Thymus (tissue), 11 donors: ENCODE measurements around the gene MICU2. TPM values are rescaled to one million over a fixed set of nuclear protein-coding genes. Genes with fewer than 3 reads are reported as not detected.

ENCODE experiments used
- DNase-seq, 9 donors: peaks; one replicate each; pipeline ENCODE4 v3.0.0-alpha.2; 2013; ENCODE audit warnings: low spot score in 9 of 9, low read depth in 6 of 9, missing footprints in 1 of 9
- H3K27ac ChIP-seq, 2 donors: one replicate each; pipeline ENCODE4 v1.5.1; 2013; ENCODE audit warnings: control low read depth in 1 of 2, low read depth in 1 of 2, low read length in 1 of 2, mild to moderate bottlenecking in 1 of 2, moderate library complexity in 1 of 2
- H3K27me3 ChIP-seq, 2 donors: one replicate each; pipeline ENCODE4 v1.5.1; 2013; ENCODE audit warnings: low read length in 1 of 2; ENCODE audit not compliant: control insufficient read depth in 2 of 2, insufficient read depth in 1 of 2
- H3K36me3 ChIP-seq, 2 donors: one replicate each; pipeline ENCODE4 v1.5.1; 2013; ENCODE audit warnings: low read length in 1 of 2, mild to moderate bottlenecking in 1 of 2, moderate library complexity in 1 of 2; ENCODE audit not compliant: control insufficient read depth in 2 of 2, insufficient read depth in 2 of 2
- H3K4me1 ChIP-seq, 2 donors: one replicate each; pipeline ENCODE4 v1.5.1; 2013; ENCODE audit warnings: low read length in 2 of 2; ENCODE audit not compliant: control insufficient read depth in 2 of 2, insufficient read depth in 2 of 2
- H3K4me3 ChIP-seq, 2 donors: one replicate each; pipeline ENCODE4 v1.5.1; 2013; ENCODE audit warnings: low read length in 2 of 2, control low read depth in 1 of 2, mild to moderate bottlenecking in 1 of 2
- H3K9me3 ChIP-seq, 2 donors: one replicate each; pipeline ENCODE4 v1.5.1; 2013; ENCODE audit warnings: low read length in 1 of 2, mild to moderate bottlenecking in 1 of 2; ENCODE audit not compliant: control insufficient read depth in 2 of 2, insufficient read depth in 1 of 2
- WGBS: extraction: QIAGEN DNeasy Blood & Tissue Kit; methylation state at CpG from one replicate; pipeline ENCODE4 v1.1.7; 2013; 5-methylcytosine and 5-hydroxymethylcytosine counted together
- polyA plus RNA-seq: library from polyadenylated mRNA; stranded (reverse); fragments of 200-250 nt; gene quantifications from one replicate; pipeline ENCODE4 v1.2.3, GENCODE V29; 2013
- total RNA-seq: library from RNA; stranded (reverse); fragments of 120-200 nt; gene quantifications from one replicate; pipeline ENCODE4 v1.2.4, GENCODE V29; 2013
- donor health status: healthy.

The MICU2 gene
- total and polyA plus RNA-seq, 2 donors: 47.5 to 80.0 TPM

DNA sequence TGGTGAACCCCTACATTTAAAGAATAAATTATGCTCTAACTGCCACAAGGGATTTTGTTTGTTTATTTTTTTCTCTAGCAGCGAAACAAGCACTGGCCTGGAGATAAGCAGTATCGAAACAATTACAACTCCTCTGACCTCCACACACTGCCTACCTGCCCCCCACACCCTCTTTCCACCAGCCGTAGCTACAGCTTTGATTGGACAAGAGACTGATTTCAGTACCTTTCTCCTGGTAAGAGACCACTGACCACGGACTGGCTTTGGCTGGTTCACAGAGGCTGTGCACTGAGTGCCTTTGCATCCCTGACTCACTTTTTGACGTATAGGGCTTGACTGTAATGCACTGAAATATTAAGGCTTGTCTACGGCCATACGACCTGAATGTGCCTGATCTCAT, 137.4 kb downstream of the MICU2 start:
- H3K4me1 ChIP-seq: no peaks in the 10 kb centered on the region
- no peak overlapping the region for H3K4me3 ChIP-seq
- H3K27ac ChIP-seq: no peak overlapping the region
- no peaks in the 10 kb centered on the region for H3K36me3 ChIP-seq
- 88% methylated on average over 7 of the region's 7 CpGs for WGBS
- peaks cover 1 to 4% of the 10 kb centered on the region in 2 donors for H3K9me3 ChIP-seq
- no peak for DNase-seq
- H3K27me3 ChIP-seq: no peaks in the 10 kb centered on the region

DNA sequence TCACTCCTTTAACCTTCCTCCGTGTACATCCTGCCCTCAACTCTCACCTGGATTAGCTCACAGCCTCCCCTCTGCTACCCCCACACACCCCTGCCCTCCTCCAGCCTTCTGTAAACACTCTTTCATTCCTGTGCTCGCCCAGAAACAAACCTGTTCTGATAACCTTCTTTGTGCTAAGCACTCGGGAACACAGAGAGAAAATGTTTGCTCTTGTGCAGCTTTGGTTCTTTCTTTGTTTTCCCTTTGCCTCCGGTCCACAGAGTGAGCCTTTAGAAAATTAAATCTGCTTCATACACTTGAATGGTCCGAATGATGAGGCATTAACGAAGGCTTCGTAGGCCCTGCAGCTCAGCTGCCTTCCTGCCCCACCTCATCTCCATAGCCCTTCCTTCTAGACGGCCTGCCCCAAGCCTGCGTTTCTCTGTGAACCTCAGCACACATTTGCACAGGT, 138.2 kb downstream of the MICU2 start:
- Histone ChIP-seq H3K4me3 (no peak overlapping the region), H3K4me1 (no peaks in the 10 kb centered on the region), H3K27ac (no peak overlapping the region), H3K9me3 (peaks cover 1 to 4% of the 10 kb centered on the region in 2 donors), H3K36me3 (no peaks in the 10 kb centered on the region), H3K27me3 (no peaks in the 10 kb centered on the region)
- WGBS: 83% methylated on average over 9 of the region's 9 CpGs
- DNase-seq: no peak

DNA sequence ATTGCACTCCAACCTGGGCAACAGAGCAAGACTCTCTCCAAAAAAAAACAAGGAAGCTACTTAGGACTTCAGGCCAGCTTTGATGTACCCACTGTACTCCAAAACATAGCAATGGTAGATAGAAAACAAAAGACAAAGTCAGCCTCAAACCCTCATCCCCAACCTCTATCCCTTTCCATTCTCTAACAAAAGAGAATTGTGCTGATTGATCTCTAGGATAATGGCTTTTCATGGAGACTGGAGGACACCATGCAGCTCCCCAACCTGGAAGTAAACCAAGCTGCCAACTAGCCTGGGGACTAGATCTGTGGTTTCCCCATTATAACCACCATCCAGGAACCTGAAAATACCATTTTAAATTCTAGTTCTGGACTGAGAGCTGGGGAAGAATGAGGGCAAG, 140.5 kb downstream of the MICU2 start:
- peaks cover 2 to 3% of the 10 kb centered on the region in 2 donors for H3K4me1 ChIP-seq
- no peak overlapping the region for H3K27ac ChIP-seq
- no peak overlapping the region for H3K4me3 ChIP-seq
- peaks cover 1 to 4% of the 10 kb centered on the region in 2 donors for H3K9me3 ChIP-seq
- no peak for DNase-seq
- H3K27me3 ChIP-seq: no peaks in the 10 kb centered on the region
- H3K36me3 ChIP-seq: no peaks in the 10 kb centered on the region

DNA sequence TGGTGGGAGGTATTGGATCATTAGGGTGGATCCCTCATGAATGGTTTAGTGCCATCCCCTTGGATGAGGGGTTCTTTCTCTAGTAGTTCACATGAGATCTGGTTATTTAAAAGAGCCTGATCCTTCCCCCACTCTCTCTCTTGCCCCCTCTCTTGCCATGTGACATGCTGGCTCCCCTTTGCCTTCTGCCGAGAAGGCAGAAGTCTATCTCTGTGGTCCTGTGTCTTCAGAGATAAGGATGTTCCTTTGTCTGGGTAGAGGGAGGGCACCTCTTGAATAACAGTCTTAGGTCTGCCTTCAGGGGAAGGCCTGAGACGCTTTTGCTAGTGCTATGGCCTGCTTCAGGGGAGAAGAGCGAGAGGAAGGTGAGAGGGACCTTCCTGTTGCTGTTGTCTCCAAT, 142.8 kb downstream of the MICU2 start:
- Histone ChIP-seq H3K27ac (no peak overlapping the region), H3K36me3 (no peaks in the 10 kb centered on the region), H3K9me3 (peaks cover 1 to 5% of the 10 kb centered on the region in 2 donors), H3K27me3 (no peaks in the 10 kb centered on the region), H3K4me3 (no peak overlapping the region), H3K4me1 (peaks cover 2 to 3% of the 10 kb centered on the region in 2 donors)
- no peak for DNase-seq
- WGBS: 78% methylated on average over 3 of the region's 3 CpGs

DNA sequence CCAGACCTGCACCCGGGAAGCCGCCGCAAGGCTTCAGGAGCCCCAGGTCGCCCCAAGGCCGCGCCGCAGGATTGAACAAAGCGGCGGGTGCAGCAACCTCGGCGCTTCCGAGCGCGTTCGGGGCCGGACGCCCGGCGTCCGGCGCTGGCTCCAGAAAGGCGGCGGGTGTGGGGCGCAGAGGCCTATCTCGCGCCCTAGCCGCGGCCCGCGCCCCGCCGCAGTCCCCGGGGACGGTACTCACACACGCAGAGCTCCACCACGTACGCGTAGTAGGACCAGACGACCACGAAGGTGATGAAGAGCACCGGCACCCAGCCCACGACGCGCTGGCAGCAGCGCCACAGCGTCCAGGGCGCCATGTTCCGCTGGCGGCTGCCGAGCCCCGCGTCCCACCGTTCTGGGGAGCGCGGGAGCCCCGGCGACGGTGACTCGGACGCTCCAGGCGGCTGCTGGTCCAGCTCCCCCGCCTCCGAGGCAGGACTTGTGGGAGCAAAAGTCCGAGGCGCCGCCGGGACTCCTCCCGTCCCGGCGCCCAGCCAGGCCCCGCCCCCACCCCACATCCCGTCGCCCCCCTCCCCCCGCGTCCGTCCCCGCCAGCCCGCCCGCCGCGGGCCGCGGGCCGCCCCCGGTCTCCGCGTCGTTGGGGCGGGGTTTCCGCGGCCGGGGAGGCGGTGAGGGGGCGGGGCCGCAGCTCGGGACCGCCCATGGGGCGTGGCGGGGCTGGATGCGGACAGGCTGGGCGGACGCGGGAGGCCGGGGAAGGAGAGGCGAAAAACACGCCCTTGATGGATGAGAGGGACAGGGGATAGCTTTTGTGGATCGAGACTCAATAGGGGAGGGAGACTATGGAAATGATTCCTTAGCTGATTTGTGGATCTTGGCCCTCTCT, 144.9 kb downstream of the MICU2 start, which contains the start of gene ZDHHC20:
TSS of gene ZDHHC20 (minus strand) at position 491 of the 889 bp plus-strand sequence. CDS start at position 359, 132 bp downstream.
- Histone ChIP-seq H3K4me3 (peak within 1 kb of the TSS; percentile 91 to 97), H3K27ac (peak within 1 kb of the TSS; percentile 89 to 95), H3K9me3 (peaks cover 0 to 5% of the 10 kb centered on the region in 2 donors), H3K27me3 (no peaks in the 10 kb centered on the region), H3K36me3 (no peaks in the 10 kb centered on the region), H3K4me1 (peaks cover 2 to 3% of the 10 kb centered on the region in 2 donors)
- under 1% methylated on average over 107 of the region's 107 CpGs for WGBS
- DNase-seq: peak in 8 of 9 donors; percentile 41 to 89 (median 73)

DNA sequence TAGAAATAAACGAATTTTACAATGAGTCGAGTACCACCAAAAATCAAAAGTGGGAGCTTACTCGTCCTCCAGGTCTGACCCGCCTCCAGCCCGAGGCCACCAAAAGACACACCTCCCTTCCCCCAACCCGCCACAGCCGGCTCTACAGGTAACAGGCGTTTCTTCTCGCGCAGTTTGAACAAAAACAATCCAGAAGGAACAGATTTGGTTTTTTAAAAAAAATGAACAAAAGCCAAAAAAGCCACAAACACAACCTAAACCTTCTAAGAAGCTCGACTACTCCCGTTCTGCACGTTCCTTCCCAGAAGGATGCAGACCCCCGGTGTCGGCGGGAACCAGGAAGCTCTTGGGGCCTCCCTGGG, 145.5 kb downstream of the MICU2 start:
- H3K27me3 ChIP-seq: no peaks in the 10 kb centered on the region
- H3K9me3 ChIP-seq: peaks cover 0 to 10% of the 10 kb centered on the region in 2 donors
- peaks cover 2 to 3% of the 10 kb centered on the region in 2 donors for H3K4me1 ChIP-seq
- no peaks in the 10 kb centered on the region for H3K36me3 ChIP-seq
- WGBS: under 1% methylated on average over 16 of the region's 16 CpGs
- peak in 7 of 9 donors; percentile 22 to 76 (median 40) for DNase-seq
- peak overlapping the region; percentile 91 to 97 for H3K4me3 ChIP-seq
- peak overlapping the region; percentile 89 to 95 for H3K27ac ChIP-seq

DNA sequence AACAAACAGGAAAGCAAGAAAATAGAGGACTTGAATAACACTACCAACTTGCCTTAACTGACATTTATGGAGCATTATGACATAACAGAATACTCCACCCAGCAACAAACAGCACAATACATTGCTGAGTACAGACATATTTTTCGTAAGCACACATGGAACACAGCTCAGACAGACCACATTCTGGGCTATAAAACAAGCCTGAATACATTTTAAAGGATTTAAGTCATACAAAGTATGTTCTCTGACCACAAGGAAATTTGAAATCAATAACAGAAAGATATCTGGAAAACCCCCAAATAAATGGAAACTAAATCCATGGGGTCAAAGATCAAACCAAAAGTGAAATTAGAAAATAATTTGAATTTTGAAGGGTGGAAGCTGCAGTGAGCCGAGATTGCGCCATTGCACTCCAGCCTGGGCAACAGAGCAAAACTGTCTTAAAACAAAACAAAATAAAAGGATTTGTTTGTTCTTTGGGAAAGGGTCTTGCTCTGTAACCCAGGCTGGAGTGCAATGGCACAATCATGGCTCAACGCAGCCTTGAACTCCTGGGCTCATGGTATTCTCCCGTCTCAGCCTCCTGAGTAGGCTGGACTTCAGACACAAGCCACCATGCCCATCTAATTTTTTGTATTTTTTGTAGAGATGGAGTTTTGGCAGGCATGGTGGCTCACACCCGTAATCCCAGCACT, 150.4 kb downstream of the MICU2 start:
- H3K27me3 ChIP-seq: no peaks in the 10 kb centered on the region
- H3K4me3 ChIP-seq: no peak overlapping the region
- WGBS: 98% methylated on average over 6 of the region's 6 CpGs
- no peaks in the 10 kb centered on the region for H3K4me1 ChIP-seq
- no peak for DNase-seq
- no peak overlapping the region for H3K27ac ChIP-seq
- no peaks in the 10 kb centered on the region for H3K36me3 ChIP-seq
- H3K9me3 ChIP-seq: peaks cover 0 to 8% of the 10 kb centered on the region in 2 donors

DNA sequence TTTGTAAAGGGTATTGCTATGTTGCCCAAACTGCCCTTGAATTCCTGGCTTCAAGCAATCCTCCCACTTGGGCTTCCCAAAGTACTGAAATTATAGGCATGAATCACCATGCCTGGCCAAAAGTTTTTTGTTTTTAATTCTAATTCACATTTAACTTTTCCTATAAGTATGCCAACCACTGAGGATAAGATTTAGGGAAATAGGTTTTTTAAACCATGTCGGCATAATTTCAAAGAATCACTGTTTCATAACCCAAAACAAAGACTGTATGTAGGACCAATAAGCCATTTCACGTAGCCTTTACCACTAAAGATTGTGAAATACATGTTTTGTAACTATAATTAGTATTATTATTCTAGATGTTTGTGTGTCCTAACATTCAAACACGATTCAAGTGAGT, 153.0 kb downstream of the MICU2 start:
- Histone ChIP-seq H3K27me3 (no peaks in the 10 kb centered on the region), H3K9me3 (peaks cover 0 to 4% of the 10 kb centered on the region in 2 donors), H3K4me3 (no peak overlapping the region), H3K4me1 (no peaks in the 10 kb centered on the region), H3K27ac (no peak overlapping the region), H3K36me3 (no peaks in the 10 kb centered on the region)
- no peak for DNase-seq
- over 99% methylated on average over 3 of the region's 3 CpGs for WGBS

DNA sequence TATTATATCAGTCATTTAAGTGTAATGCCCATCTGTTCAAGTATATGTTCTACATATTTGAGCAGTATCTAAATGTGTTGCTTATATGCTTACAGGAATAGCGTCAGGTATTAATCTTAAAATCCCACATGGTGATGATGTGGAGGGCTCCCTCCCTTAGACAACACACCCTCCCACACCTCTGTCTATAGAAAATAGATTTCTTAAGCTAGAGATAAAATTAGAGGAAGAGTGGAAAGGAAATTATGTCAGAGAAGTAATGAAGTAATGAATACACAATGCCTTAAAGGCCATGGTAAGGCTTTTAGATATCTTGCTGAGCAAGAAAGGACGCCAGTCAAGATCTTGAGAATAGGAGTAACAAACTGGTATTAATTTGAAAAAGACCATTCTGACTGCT, 157.3 kb downstream of the MICU2 start:
- no peak for DNase-seq
- no peaks in the 10 kb centered on the region for H3K9me3 ChIP-seq
- over 99% methylated on average over 2 of the region's 2 CpGs for WGBS
- no peaks in the 10 kb centered on the region for H3K36me3 ChIP-seq
- H3K27ac ChIP-seq: no peak overlapping the region
- H3K27me3 ChIP-seq: no peaks in the 10 kb centered on the region
- H3K4me3 ChIP-seq: no peak overlapping the region
- no peaks in the 10 kb centered on the region for H3K4me1 ChIP-seq
